ENCODE results near the gene CSH1. TPM values are rescaled to one million over a fixed set of nuclear protein-coding genes. Genes with fewer than 3 reads are reported as not detected.

The CSH1 gene
- total RNA-seq, 1 experiment from 2014 or later = not detected

DNA sequence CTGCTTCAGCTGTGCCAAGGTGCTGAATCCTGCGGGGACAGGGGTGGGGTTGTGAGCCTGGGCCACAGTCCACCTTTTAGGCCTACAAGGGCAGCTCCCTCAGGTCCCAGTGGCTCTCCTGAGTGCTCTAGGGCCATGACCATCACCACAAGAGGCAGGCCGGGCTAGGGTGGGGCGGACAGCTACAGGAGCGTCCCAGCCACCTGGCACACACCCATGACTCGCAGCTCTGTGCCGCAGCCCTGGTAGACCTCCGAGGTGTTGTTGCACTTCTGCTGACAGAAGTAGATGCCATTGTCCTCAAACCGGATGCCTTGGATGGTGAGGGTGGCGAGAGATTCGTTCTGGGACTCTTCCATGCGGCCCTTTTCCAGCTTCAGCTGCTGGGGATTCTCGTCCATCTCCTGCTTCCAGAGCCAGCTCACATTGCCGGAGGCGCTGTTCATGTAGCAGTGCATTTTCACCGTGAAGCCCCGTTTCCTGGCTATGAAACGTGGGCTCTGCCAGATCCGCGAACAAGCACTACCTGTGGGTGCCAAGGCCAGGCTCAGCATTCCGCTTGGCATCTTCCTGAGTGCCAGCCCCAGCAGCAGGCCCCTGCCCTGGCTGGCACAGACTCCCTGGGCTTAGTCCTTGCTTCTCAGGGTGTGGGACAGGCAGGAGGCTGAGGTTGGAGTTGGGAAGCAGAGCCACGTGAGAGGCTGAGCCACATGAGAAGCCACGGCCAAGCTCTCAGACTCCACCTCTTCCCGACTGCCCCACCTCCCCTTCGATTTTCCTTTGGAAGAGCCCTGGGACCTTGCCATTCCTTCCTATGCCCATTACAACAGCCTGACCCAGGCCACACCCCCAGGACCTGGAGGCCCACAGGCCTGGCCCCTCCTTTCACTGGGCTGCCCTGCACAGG lies 33.7 kb upstream of the CSH1 start:
- Histone ChIP-seq H4K20me1 (ENCODE audit: control insufficient read depth, insufficient read depth, insufficient read length) (no peaks in the 10 kb centered on the region), H3K4me1 (ENCODE audit: insufficient read depth, low read length) (no peaks in the 10 kb centered on the region; the same call in 1 of the 2 replicates), H2BK20ac (ENCODE audit: low read depth, low read length, poor library complexity, severe bottlenecking) (no peak overlapping the region), H3K4me2 (ENCODE audit: insufficient read depth, insufficient read length, low read length) (no peak overlapping the region), H2AK5ac (ENCODE audit: insufficient read length, low read length) (no peak overlapping the region), H3K18ac (ENCODE audit: insufficient read length, low read depth, low read length) (no peak overlapping the region), H3K79me2 (ENCODE audit: insufficient read depth, low read length) (no peaks in the 10 kb centered on the region), H2AFZ (ENCODE audit: low read length) (no peak overlapping the region), H3K79me1 (ENCODE audit: insufficient read depth, low read depth, low read length, poor library complexity, severe bottlenecking) (no peaks in the 10 kb centered on the region), H2BK5ac (ENCODE audit: insufficient read length, low read length) (no peak overlapping the region), H3K9me3 (ENCODE audit: control insufficient read depth, low read depth, low read length) (no peaks in the 10 kb centered on the region), H3T11ph (ENCODE audit: low read length) (no peak overlapping the region), H3K14ac (ENCODE audit: insufficient read depth, low read length) (no peak overlapping the region), H4K91ac (ENCODE audit: insufficient read length, low read depth, low read length) (no peak overlapping the region), H3K23ac (ENCODE audit: insufficient read length, low read depth, low read length) (no peak overlapping the region), H4K5ac (ENCODE audit: insufficient read length, low read depth, low read length) (no peak overlapping the region), H4K8ac (replicated peaks; ENCODE audit: insufficient read length, low read depth, low read length) (no peak overlapping the region), H3K23me2 (ENCODE audit: insufficient read length, low read depth, low read length, poor library complexity, severe bottlenecking) (no peaks in the 10 kb centered on the region), H3K4ac (ENCODE audit: low read depth, low read length) (no peak overlapping the region), H3K9ac (ENCODE audit: extremely low read depth, insufficient read length, low read length) (no peak overlapping the region), H2BK15ac (ENCODE audit: low read depth, low read length) (no peak overlapping the region), H3K56ac (ENCODE audit: insufficient read length, low read depth, low read length) (no peak overlapping the region), H3K27me3 (ENCODE audit: insufficient read depth, low read length) (no peaks in the 10 kb centered on the region), H3K27ac (ENCODE audit: insufficient read length, low read depth, low read length) (no peak overlapping the region), H2BK12ac (ENCODE audit: insufficient read length, low read depth, low read length) (no peak overlapping the region), H2BK120ac (ENCODE audit: low read depth, low read length, poor library complexity, severe bottlenecking) (no peak overlapping the region)
- peaks cover 15 to 21% of the 10 kb centered on the region in 2 experiments for H3K4me1 Mint-ChIP-seq
- WGBS (ENCODE audit: extremely low coverage, insufficient read length, low lambda C conversion rate) = no CpG with 5 or more reads among the region's 24 CpGs
- no peak overlapping the region; a peak in 2 of 5 replicates for H3K4me3 Mint-ChIP-seq
- DNase-seq = peak; percentile 82
- no peaks in the 10 kb centered on the region for H3K9me3 Mint-ChIP-seq
- H3K27ac Mint-ChIP-seq = peak overlapping the region in 2 of 3 experiments; percentile 67 to 85; a peak in 4 of 7 replicates
- H3K36me3 Mint-ChIP-seq (ENCODE audit: insufficient read depth in 1 of 3, low read depth in 3 of 3) = no peaks in the 10 kb centered on the region; a peak in 1 of 7 replicates
- H3K27me3 Mint-ChIP-seq (ENCODE audit: low read depth) = no peaks in the 10 kb centered on the region; the same call in 1 of the 2 replicates
- TF ChIP-seq, protein P1, sequence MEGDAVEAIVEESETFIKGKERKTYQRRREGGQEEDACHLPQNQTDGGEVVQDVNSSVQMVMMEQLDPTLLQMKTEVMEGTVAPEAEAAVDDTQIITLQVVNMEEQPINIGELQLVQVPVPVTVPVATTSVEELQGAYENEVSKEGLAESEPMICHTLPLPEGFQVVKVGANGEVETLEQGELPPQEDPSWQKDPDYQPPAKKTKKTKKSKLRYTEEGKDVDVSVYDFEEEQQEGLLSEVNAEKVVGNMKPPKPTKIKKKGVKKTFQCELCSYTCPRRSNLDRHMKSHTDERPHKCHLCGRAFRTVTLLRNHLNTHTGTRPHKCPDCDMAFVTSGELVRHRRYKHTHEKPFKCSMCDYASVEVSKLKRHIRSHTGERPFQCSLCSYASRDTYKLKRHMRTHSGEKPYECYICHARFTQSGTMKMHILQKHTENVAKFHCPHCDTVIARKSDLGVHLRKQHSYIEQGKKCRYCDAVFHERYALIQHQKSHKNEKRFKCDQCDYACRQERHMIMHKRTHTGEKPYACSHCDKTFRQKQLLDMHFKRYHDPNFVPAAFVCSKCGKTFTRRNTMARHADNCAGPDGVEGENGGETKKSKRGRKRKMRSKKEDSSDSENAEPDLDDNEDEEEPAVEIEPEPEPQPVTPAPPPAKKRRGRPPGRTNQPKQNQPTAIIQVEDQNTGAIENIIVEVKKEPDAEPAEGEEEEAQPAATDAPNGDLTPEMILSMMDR (conservative IDR thresholded peaks at IDR 0.05) = no peak
